Neural progenitor cell (in vitro differentiated cells): ENCODE results near the gene FRMD5. TPM values are rescaled to one million over a fixed set of nuclear protein-coding genes. Genes with fewer than 3 reads are reported as not detected.

ENCODE experiments used
- DNase-seq: peaks from one replicate; pipeline ENCODE4 v3.0.0-alpha.2; 2016; ENCODE audit warnings: low spot score
- H2AFZ ChIP-seq: fragments of 200-600 bp; sonication (generic); replicated peaks from 2 replicates; pipeline ENCODE4 v1.6.1; 2016; ENCODE audit warnings: antibody characterized with exemption
- H3F3A ChIP-seq: fragments of 200-600 bp; sonication (generic); 2 replicates; pipeline ENCODE4 v1.6.1; 2016; ENCODE audit warnings: antibody characterized with exemption, low read depth
- H3K27ac ChIP-seq: fragments of 200-600 bp; sonication (generic); 2 replicates; pipeline ENCODE4 v1.5.1; 2016; ENCODE audit warnings: mild to moderate bottlenecking
- H3K27me3 ChIP-seq: fragments of 200-600 bp; sonication (generic); 2 replicates; pipeline ENCODE4 v1.6.1; 2016; ENCODE audit warnings: mild to moderate bottlenecking, moderate library complexity
- H3K36me3 ChIP-seq: fragments of 200-600 bp; sonication (generic); 2 replicates; pipeline ENCODE4 v1.5.1; 2016
- H3K4me1 ChIP-seq: fragments of 200-600 bp; sonication (generic); 2 replicates; pipeline ENCODE4 v1.6.1; 2016; ENCODE audit warnings: mixed run types
- H3K4me2 ChIP-seq: fragments of 200-600 bp; sonication (generic); 2 replicates; pipeline ENCODE4 v1.6.1; 2016
- H3K4me3 ChIP-seq: fragments of 200-600 bp; sonication (generic); 2 replicates; pipeline ENCODE4 v1.5.1; 2016
- H3K79me2 ChIP-seq: fragments of 200-600 bp; sonication (generic); 2 replicates; pipeline ENCODE4 v1.6.1; 2016; ENCODE audit warnings: low read depth
- H3K9ac ChIP-seq: fragments of 200-600 bp; sonication (generic); 2 replicates; pipeline ENCODE4 v1.6.1; 2016
- H3K9me3 ChIP-seq: fragments of 200-600 bp; sonication (generic); 2 replicates; pipeline ENCODE4 v1.5.1; 2016; ENCODE audit warnings: low read depth
- H4K20me1 ChIP-seq: fragments of 200-600 bp; sonication (generic); 2 replicates; pipeline ENCODE4 v1.6.1; 2016; ENCODE audit warnings: low read depth
- H3K27ac Mint-ChIP-seq: 3 replicates; pipeline ENCODE4 v1.8.0; 2021; ENCODE audit warnings: mixed read lengths
- H3K27me3 Mint-ChIP-seq: 2 replicates; pipeline ENCODE4 v1.8.0; 2022; ENCODE audit warnings: low read depth, mild to moderate bottlenecking, inconsistent platforms, moderate library complexity, mixed read lengths; ENCODE audit not compliant: insufficient read depth
- H3K36me3 Mint-ChIP-seq: 3 replicates; pipeline ENCODE4 v1.8.0; 2021; ENCODE audit warnings: mixed read lengths
- H3K4me1 Mint-ChIP-seq: 3 replicates; pipeline ENCODE4 v1.8.0; 2021; ENCODE audit warnings: mixed read lengths
- H3K4me3 Mint-ChIP-seq: 3 replicates; pipeline ENCODE4 v1.8.0; 2021; ENCODE audit warnings: mild to moderate bottlenecking, moderate library complexity, mixed read lengths
- H3K9me3 Mint-ChIP-seq: 3 replicates; pipeline ENCODE4 v1.8.0; 2020; ENCODE audit warnings: mixed read lengths
- CTCF ChIP-seq: fragments of 200-600 bp; sonication (generic); IDR thresholded peaks from 2 replicates; pipeline ENCODE4 v1.5.1; 2017; ENCODE audit warnings: antibody characterized with exemption, mild to moderate bottlenecking
- EZH2 ChIP-seq: fragments of 200-600 bp; sonication (generic); IDR thresholded peaks from 2 replicates; pipeline ENCODE4 v1.6.1; 2017; ENCODE audit warnings: antibody characterized with exemption, mild to moderate bottlenecking, moderate library complexity
- EZH2phosphoT487 ChIP-seq: fragments of 200-600 bp; sonication (generic); IDR thresholded peaks from 2 replicates; pipeline ENCODE4 v1.6.1; 2017; ENCODE audit warnings: antibody characterized with exemption
- total RNA-seq: library from RNA; depleted of rRNA; stranded (reverse); fragments of >200 nt; gene quantifications from 2 replicates; pipeline ENCODE4 v1.2.3, GENCODE V29; 2015; ENCODE audit warnings: low replicate concordance

Gene FRMD5
- total RNA-seq, 1 donor from 2014 or later, result 10.1 TPM

DNA sequence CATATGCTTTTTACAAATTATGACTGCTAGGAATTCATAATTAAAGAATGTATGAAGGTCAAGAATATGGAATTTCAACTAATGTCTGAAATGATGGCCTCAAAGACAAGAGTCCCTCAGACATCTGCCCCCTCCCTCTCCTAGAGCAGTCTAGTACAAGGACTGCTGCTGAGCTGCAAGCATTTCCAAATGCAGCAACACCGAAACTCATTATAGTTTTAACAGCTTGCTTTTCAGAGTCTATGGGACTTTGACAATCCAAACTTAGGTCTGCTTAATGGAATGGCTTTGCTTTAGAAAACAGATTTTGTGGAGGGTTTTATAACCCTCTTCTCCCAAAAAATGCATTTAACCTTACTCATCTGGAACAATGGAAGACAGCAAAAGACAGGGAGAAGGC lies 252.9 kb downstream of the FRMD5 start:
- Histone ChIP-seq H3F3A (no peaks in the 10 kb centered on the region), H3K9ac (no peak overlapping the region), H3K79me2 (no peaks in the 10 kb centered on the region), H2AFZ (no peak overlapping the region), H3K27ac (no peak overlapping the region), H3K36me3 (no peaks in the 10 kb centered on the region), H3K9me3 (no peaks in the 10 kb centered on the region), H3K4me3 (no peak overlapping the region), H3K4me2 (no peak overlapping the region), H3K27me3 (no peaks in the 10 kb centered on the region), H4K20me1 (no peaks in the 10 kb centered on the region), H3K4me1 (no peaks in the 10 kb centered on the region)
- DNase-seq, result no peak
- H3K9me3 Mint-ChIP-seq, result no peaks in the 10 kb centered on the region
- TF ChIP-seq EZH2phosphoT487 (no peak), EZH2 (no peak), CTCF (no peak)
- no peak overlapping the region for H3K4me3 Mint-ChIP-seq
- no peaks in the 10 kb centered on the region for H3K36me3 Mint-ChIP-seq
- no peaks in the 10 kb centered on the region for H3K27me3 Mint-ChIP-seq
- peaks cover 6% of the 10 kb centered on the region for H3K4me1 Mint-ChIP-seq
- H3K27ac Mint-ChIP-seq, result no peak overlapping the region

- Histone ChIP-seq H3K27ac (no peak overlapping the region), H3K36me3 (no peaks in the 10 kb centered on the region), H3F3A (no peaks in the 10 kb centered on the region), H3K4me2 (no peak overlapping the region), H2AFZ (no peak overlapping the region), H3K4me1 (no peaks in the 10 kb centered on the region), H3K9ac (no peak overlapping the region), H3K27me3 (no peaks in the 10 kb centered on the region), H3K79me2 (no peaks in the 10 kb centered on the region), H3K9me3 (no peaks in the 10 kb centered on the region), H4K20me1 (no peaks in the 10 kb centered on the region), H3K4me3 (no peak overlapping the region)
- Mint-ChIP-seq H3K27ac (no peak overlapping the region), H3K4me3 (no peak overlapping the region), H3K27me3 (no peaks in the 10 kb centered on the region), H3K4me1 (peaks cover 6% of the 10 kb centered on the region), H3K36me3 (no peaks in the 10 kb centered on the region), H3K9me3 (no peaks in the 10 kb centered on the region)
- TF ChIP-seq EZH2 (no peak), EZH2phosphoT487 (no peak), CTCF (no peak)
- DNase-seq, result no peak
Observed at GRCh38 chr15:43941555-43941954, 253.5 kb downstream of the FRMD5 start.

DNA sequence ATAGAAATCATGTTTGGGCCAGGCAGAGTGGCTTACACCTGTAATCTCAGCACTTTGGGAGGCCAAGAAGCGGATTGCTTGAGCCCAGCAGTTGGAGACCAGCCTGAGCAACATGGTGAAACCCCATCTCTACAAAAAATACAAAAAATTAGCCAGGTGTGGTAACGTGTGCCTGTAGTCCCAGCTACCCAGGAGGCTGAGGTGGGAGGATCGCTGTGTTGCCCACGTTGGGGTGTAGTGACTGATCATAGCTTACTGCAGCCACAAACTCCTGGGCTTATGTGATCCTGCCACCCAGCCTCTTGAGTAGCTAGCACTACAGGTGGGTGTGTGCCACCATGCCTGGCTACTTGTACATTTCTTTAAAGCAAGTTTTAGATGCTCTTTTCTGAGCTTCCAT lies 254.0 kb downstream of the FRMD5 start:
- Histone ChIP-seq H3K27ac (no peak overlapping the region), H2AFZ (no peak overlapping the region), H3K27me3 (no peaks in the 10 kb centered on the region), H3K4me3 (no peak overlapping the region), H3K4me1 (no peaks in the 10 kb centered on the region), H4K20me1 (no peaks in the 10 kb centered on the region), H3K36me3 (no peaks in the 10 kb centered on the region), H3K79me2 (no peaks in the 10 kb centered on the region), H3K4me2 (no peak overlapping the region), H3F3A (no peaks in the 10 kb centered on the region), H3K9me3 (no peaks in the 10 kb centered on the region), H3K9ac (no peak overlapping the region)
- Mint-ChIP-seq H3K9me3 (no peaks in the 10 kb centered on the region), H3K27ac (no peak overlapping the region), H3K36me3 (no peaks in the 10 kb centered on the region), H3K27me3 (no peaks in the 10 kb centered on the region), H3K4me3 (no peak overlapping the region), H3K4me1 (peaks cover 6% of the 10 kb centered on the region)
- TF ChIP-seq CTCF (no peak), EZH2phosphoT487 (no peak), EZH2 (no peak)
- DNase-seq, result no peak

- Histone ChIP-seq H3K4me2 (no peak overlapping the region), H3K9me3 (no peaks in the 10 kb centered on the region), H3K4me3 (no peak overlapping the region), H3K9ac (no peak overlapping the region), H4K20me1 (no peaks in the 10 kb centered on the region), H3K36me3 (no peaks in the 10 kb centered on the region), H3K27me3 (no peaks in the 10 kb centered on the region), H2AFZ (no peak overlapping the region), H3F3A (no peaks in the 10 kb centered on the region), H3K4me1 (no peaks in the 10 kb centered on the region), H3K79me2 (no peaks in the 10 kb centered on the region), H3K27ac (no peak overlapping the region)
- Mint-ChIP-seq H3K9me3 (no peaks in the 10 kb centered on the region), H3K4me1 (peaks cover 7% of the 10 kb centered on the region), H3K27me3 (no peaks in the 10 kb centered on the region), H3K27ac (no peak overlapping the region), H3K4me3 (no peak overlapping the region), H3K36me3 (no peaks in the 10 kb centered on the region)
- DNase-seq, result no peak
- TF ChIP-seq CTCF (peak; percentile 55), EZH2phosphoT487 (no peak)
Observed at GRCh38 chr15:43939070-43939469, 256.0 kb downstream of the FRMD5 start.
